Pancreas (tissue), 10 donors: ENCODE results near the gene SNX30. TPM values are rescaled to one million over a fixed set of nuclear protein-coding genes. Genes with fewer than 3 reads are reported as not detected.

Source experiments
- ATAC-seq, 4 donors: fragments of 200-7000 bp; cut with Tn5 transposase; one replicate each; pipeline versions ENCODE4 v1.8.0 to v1.9.1; 2020; ENCODE audit warnings: mild to moderate bottlenecking in 4 of 4, moderate library complexity in 4 of 4
- DNase-seq, 6 donors: peaks; one replicate each; pipeline ENCODE4 v3.0.0-alpha.2; 2020
- FAIRE-seq: peaks from 2 replicates; lab custom pipeline; 2012; peaks lifted over from hg19 to GRCh38; lab: Jason Lieb, UNC
- H3K27ac ChIP-seq, 4 donors: fragments of 200-600 bp; sonication (generic); 1 replicate in 3 of 4; 2 replicates in 1 of 4; pipeline versions ENCODE4 v1.5.0 to v1.8.0; 2020
- H3K27me3 ChIP-seq, 4 donors: fragments of 200-600 bp; one replicate each; pipeline ENCODE4 v1.8.0; 2021
- H3K36me3 ChIP-seq, 3 donors: fragments of 200-600 bp; sonication (generic) in 1 of 3; one replicate each; pipeline versions ENCODE4 v1.5.0 to v1.8.0; 2020 to 2021
- H3K4me1 ChIP-seq, 3 donors: fragments of 200-600 bp; one replicate each; pipeline ENCODE4 v1.8.0; 2021
- H3K4me3 ChIP-seq, 4 donors: fragments of 200-600 bp; sonication (generic) in 2 of 4; one replicate each; pipeline versions ENCODE4 v1.5.0 to v1.8.0; 2020 to 2021
- H3K9me3 ChIP-seq, 4 donors: fragments of 200-600 bp; one replicate each; pipeline ENCODE4 v1.8.0; 2021
- WGBS, 2 donors: extraction: QIAGEN DNeasy Blood & Tissue Kit; methylation state at CpG; one replicate each; pipeline ENCODE4 v1.1.7; 2013; 5-methylcytosine and 5-hydroxymethylcytosine counted together
- intact Hi-C, 3 donors: fragments of 100-400 bp; cut with DNase I; formaldehyde crosslinking; loops; one replicate each; pipeline versions ENCODE4 v1.11.1 to v1.14.2; 2022
- polyA plus RNA-seq, 2 donors: library from polyadenylated mRNA; stranded (reverse); fragments of 200-250 nt; gene quantifications; one replicate each; pipeline ENCODE4 v1.2.3, GENCODE V29; 2013
- total RNA-seq, 6 donors: library from RNA; stranded (reverse); fragmentation: NEBNext Ultra II Directional in 4 of 6; extraction: Animal tissue kit (Norgen Biotek cat#: 25700) in 4 of 6; gene quantifications; one replicate each; pipeline versions ENCODE4 v1.2.1 to v1.2.4, GENCODE V29; 2021 to 2023
- TF ChIP-seq, protein P1 (sequence below), 4 donors: fragments of 200-600 bp; sonication (generic) in 3 of 4; IDR thresholded peaks; one replicate each; pipeline versions ENCODE4 v1.5.0 to v1.8.0; 2021; ENCODE audit warnings: antibody characterized with exemption in 4 of 4
- donor health status: healthy with polysubstance abuse.
- donor health status: DM: no; HTN: no; CAD: no; lungs with moderate emphysema.
- donor health status: DM: no; HTN: no; CAD: no.
- donor health status: control.
- donor health status: control.
- donor health status: Bipolar disorder and iron deficiency.
- donor health status: DM: yes; HTN: yes; CAD: no.
- donor health status: DM: no; HTN: no; CAD: no.
- donor health status: DM: no; HTN: no; CAD: no.
- donor health status: DM: yes; HTN: yes; CAD: no.

The SNX30 gene
- total and polyA plus RNA-seq, 8 donors = 2.1 to 8.2 (median 4.1) TPM

DNA sequence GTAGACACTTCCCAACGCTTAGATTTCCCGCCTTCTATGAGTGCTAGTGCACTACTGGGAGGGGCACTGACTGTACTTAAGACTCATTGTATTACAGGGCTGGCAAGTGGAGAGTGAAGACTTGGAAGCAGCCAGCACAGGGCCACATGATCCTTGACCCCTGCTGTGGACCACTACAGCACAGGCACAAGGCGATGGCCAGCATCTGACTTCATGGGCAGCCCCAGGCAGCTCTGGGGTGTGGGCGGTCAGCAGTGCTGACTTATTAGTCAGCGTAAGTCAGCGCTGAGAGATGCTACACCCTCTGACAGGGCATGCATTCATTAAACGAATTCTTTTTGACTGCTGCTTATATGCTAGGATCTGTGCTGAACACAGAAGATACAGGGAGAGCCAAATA, 130.8 kb downstream of the SNX30 start:
- no peak for ATAC-seq
- H3K27me3 ChIP-seq = no peaks in the 10 kb centered on the region
- no peak overlapping the region for H3K27ac ChIP-seq
- H3K4me3 ChIP-seq = no peak overlapping the region
- TF ChIP-seq, protein P1, sequence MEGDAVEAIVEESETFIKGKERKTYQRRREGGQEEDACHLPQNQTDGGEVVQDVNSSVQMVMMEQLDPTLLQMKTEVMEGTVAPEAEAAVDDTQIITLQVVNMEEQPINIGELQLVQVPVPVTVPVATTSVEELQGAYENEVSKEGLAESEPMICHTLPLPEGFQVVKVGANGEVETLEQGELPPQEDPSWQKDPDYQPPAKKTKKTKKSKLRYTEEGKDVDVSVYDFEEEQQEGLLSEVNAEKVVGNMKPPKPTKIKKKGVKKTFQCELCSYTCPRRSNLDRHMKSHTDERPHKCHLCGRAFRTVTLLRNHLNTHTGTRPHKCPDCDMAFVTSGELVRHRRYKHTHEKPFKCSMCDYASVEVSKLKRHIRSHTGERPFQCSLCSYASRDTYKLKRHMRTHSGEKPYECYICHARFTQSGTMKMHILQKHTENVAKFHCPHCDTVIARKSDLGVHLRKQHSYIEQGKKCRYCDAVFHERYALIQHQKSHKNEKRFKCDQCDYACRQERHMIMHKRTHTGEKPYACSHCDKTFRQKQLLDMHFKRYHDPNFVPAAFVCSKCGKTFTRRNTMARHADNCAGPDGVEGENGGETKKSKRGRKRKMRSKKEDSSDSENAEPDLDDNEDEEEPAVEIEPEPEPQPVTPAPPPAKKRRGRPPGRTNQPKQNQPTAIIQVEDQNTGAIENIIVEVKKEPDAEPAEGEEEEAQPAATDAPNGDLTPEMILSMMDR (IDR thresholded peaks at IDR 0.05) = no peak
- no peaks in the 10 kb centered on the region for H3K4me1 ChIP-seq
- FAIRE-seq = no peak
- no peak for DNase-seq
- 91 to 92% methylated on average over 7 of the region's 7 CpGs for WGBS, 2 donors
- no peaks in the 10 kb centered on the region for H3K36me3 ChIP-seq
- no peaks in the 10 kb centered on the region for H3K9me3 ChIP-seq
- intact Hi-C loops = no loop called here

DNA sequence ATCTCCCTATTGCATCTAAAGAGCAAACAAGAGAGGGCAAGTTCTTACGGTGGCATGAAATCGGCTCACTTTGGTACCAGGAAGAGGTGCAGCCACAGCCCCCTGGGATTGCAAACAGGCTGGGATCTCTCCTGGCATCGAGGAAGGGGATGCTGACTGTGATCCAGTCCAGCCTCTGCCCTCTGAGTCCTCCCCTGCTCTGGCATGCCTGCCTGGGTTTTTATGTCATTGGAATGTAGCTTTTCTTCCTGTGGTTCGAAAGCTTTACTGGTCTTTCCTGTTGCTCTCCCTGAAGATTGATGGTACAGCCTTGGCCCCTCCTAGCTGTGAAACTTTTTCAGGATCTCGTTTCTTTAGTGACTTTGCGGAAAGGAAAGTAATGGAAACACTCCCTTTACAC, 133.5 kb downstream of the SNX30 start:
- no peak overlapping the region for H3K4me3 ChIP-seq
- H3K27me3 ChIP-seq = no peaks in the 10 kb centered on the region
- no peaks in the 10 kb centered on the region for H3K9me3 ChIP-seq
- intact Hi-C loops = no loop called here
- FAIRE-seq (no peak), DNase-seq (no peak), ATAC-seq (peak in 2 of 4 donors; percentile 31 to 32)
- TF ChIP-seq, protein P1 (IDR thresholded peaks at IDR 0.05) = no peak
- H3K36me3 ChIP-seq = no peaks in the 10 kb centered on the region
- H3K4me1 ChIP-seq = no peaks in the 10 kb centered on the region
- 36 to 40% methylated on average over 6 of the region's 6 CpGs for WGBS, 2 donors
- H3K27ac ChIP-seq = no peak overlapping the region

DNA sequence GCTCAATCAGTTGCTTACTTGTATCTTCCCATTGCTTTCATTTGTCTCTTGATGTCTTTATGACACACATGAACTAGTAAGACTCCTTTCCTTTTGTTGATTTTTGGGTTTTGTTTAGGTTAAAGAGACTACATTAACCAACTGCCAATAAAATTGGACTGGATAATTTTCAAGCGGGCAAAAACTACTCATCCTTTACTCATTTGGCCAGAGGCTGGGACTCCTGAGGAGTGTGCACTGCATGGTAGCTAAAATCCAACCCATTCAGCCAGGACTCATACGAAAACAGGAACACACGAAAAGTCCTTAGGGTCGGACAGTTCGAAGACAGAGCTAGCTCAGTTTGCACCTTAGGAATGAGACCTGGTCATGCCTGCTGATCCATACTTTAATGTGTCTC, 134.2 kb downstream of the SNX30 start:
- FAIRE-seq (no peak), DNase-seq (no peak), ATAC-seq (no peak)
- WGBS, 2 donors = 87 to 92% methylated on average over 5 of the region's 5 CpGs
- Histone ChIP-seq H3K27ac (no peak overlapping the region), H3K4me3 (no peak overlapping the region), H3K9me3 (no peaks in the 10 kb centered on the region), H3K36me3 (no peaks in the 10 kb centered on the region), H3K4me1 (no peaks in the 10 kb centered on the region), H3K27me3 (no peaks in the 10 kb centered on the region)
- TF ChIP-seq, protein P1 (IDR thresholded peaks at IDR 0.05) = no peak
- intact Hi-C loops = no loop called here

DNA sequence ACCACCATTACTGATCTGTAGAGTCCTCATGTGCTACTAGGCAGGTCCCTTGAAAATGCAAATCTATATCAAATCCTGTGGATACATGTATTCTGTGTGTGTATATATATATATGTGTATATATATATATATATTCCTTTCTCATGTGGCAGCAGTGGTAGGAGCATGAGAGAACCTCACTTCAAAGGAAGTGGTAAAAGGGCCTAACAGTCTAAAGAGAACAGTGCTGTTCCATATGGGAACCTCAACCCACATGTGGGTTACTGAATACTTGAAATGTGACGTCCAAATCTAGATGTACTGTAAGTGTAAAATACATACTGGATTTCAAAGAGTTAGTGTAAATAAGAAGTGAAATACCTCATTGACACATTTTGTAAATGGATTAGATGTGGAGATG, 134.8 kb downstream of the SNX30 start:
- ATAC-seq (no peak), FAIRE-seq (no peak), DNase-seq (no peak)
- TF ChIP-seq, protein P1 (IDR thresholded peaks at IDR 0.05) = no peak
- H3K4me3 ChIP-seq = no peak overlapping the region
- H3K27ac ChIP-seq = no peak overlapping the region
- no peaks in the 10 kb centered on the region for H3K9me3 ChIP-seq
- H3K27me3 ChIP-seq = no peaks in the 10 kb centered on the region
- peaks cover 0 to 2% (median 0%) of the 10 kb centered on the region in 3 donors for H3K4me1 ChIP-seq
- H3K36me3 ChIP-seq = no peaks in the 10 kb centered on the region
- intact Hi-C loops = no loop called here
- WGBS, 2 donors = 90 to 91% methylated on average over 1 of the region's 1 CpG

DNA sequence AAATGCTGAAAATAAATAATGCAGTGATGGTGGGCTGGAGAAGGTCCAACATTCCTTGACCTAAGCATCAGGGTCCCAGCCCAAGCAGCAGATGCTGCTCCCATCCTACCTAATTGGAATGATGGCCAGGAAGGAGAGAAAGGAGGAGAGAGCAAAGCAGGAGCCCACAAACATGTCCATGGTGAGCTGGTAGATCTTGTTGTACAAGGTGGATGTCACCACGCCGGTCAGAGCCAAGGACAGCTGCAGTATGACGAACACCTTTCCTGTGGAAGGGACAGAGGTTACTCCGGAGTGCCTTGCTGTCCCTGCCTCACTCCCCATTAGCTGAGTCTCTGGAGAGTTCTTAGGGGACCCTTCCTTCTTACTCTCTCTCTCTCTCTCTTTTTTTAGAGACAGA, 135.8 kb downstream of the SNX30 start:
- no peaks in the 10 kb centered on the region for H3K36me3 ChIP-seq
- no peak for ATAC-seq
- 83 to 84% methylated on average over 4 of the region's 4 CpGs for WGBS, 2 donors
- H3K9me3 ChIP-seq = no peaks in the 10 kb centered on the region
- H3K27ac ChIP-seq = no peak overlapping the region
- FAIRE-seq = no peak
- TF ChIP-seq, protein P1 (IDR thresholded peaks at IDR 0.05) = no peak
- peaks cover 0 to 5% (median 0%) of the 10 kb centered on the region in 3 donors for H3K4me1 ChIP-seq
- intact Hi-C loops = no loop called here
- no peak overlapping the region for H3K4me3 ChIP-seq
- DNase-seq = no peak
- no peaks in the 10 kb centered on the region for H3K27me3 ChIP-seq
